GM18861 (cell line): ENCODE measurements around the gene CCDC57.
"Not testable (repeated sequence)": the region's sequence is repeated elsewhere in the genome, so short reads cannot be mapped to it uniquely, and the experiment has no call there.

Experiments
- ATAC-seq: cut with Tn5 transposase; IDR thresholded peaks from one replicate; pipeline ENCODE4 v1.9.1; 2021; ENCODE audit not compliant: unreplicated experiment

CCDC57 gene

GRCh38 chr17:82225368-82226029 is 12.9 kb upstream of the CCDC57 start:
- ATAC-seq = no peak

DNA sequence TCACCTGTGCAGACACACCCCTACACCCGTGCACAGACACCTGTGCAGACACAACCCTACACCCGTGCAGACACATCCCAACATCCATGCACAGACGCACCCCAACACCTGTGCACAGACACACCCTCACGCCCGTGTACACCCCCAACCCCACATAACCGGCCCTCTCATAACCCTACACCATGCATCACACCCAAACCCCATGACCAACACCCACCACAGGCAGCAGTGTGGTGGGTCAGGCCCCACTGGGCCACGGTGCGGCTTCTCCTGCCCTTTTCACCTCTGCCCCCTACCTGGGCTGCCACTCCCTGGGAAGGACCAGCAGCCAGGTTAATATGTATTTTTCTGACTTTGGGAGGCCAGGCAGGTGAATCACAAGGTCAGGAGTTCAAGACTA is 12.0 kb upstream of the CCDC57 start:
- no peak for ATAC-seq

DNA sequence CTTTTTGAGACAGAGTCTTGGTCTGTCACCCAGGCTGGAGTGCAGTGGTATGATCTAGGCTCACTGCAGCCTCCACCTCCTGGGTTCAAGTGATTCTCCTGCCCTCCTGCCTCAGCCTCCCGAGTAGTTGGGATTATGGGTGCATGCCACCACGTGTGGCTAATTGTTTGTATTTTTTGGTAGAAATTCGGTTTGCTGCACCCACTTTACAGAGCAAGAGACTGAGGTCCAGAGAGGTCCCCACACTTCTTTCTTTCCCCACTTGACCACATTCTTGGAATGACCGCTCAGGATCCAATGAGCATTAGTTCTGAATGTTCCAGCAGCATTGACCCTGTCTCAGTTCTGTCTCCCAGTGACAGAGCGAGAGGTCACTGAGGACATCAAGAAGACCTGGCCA is 10.9 kb upstream of the CCDC57 start:
- no peak for ATAC-seq

GRCh38 chr17:82222816-82223215 is 10.2 kb upstream of the CCDC57 start:
- ATAC-seq = no peak

DNA sequence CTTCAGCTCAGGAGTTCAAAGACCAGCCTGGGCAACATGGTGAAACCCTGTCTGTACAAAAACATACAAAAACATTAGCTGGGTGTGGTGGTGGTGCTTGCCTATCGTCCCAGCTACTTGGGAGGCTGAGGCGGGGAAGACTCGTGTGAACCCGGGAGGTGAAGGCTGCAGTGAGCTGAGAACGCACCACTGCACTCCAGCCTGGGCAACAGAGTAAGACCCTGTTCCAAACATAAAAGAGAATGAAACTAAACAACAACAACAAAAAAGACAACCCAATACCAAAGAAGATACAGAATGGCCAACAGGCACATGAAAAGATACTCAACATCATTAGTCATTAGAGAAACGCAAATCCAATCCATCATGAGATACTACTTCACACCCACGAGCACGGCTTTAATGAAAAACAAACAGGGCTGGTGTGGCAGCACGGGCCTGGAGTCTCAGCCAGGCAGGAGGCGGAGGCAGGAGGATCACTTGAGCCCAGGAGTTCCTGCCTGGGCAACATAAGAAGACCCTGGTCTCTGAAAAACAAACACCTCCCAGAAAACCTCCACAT is 8.8 kb upstream of the CCDC57 start:
- no peak for ATAC-seq

- ATAC-seq = no peak
Observed at GRCh38 chr17:82219753-82220709, 7.4 kb upstream of the CCDC57 start.

GRCh38 chr17:82219083-82219482 is 6.4 kb upstream of the CCDC57 start:
- no peak for ATAC-seq

- no peak for ATAC-seq
Observed at GRCh38 chr17:82218349-82219075, 5.9 kb upstream of the CCDC57 start.

- ATAC-seq = no peak
Observed at GRCh38 chr17:82217530-82218204, 5.0 kb upstream of the CCDC57 start.

- no peak for ATAC-seq
Observed at GRCh38 chr17:82217120-82217529, 4.5 kb upstream of the CCDC57 start.

GRCh38 chr17:82216301-82217119 is 3.9 kb upstream of the CCDC57 start:
- ATAC-seq = peak; percentile 33

GRCh38 chr17:82215972-82216300 is 3.3 kb upstream of the CCDC57 start:
- no peak for ATAC-seq

- no peak for ATAC-seq
Observed at GRCh38 chr17:82215095-82215971, 2.7 kb upstream of the CCDC57 start.

GRCh38 chr17:82214012-82214628 is 1.5 kb upstream of the CCDC57 start:
- ATAC-seq = no peak

- no peak for ATAC-seq
Observed at GRCh38 chr17:82213251-82214011, 789 bp upstream of the CCDC57 start.

DNA sequence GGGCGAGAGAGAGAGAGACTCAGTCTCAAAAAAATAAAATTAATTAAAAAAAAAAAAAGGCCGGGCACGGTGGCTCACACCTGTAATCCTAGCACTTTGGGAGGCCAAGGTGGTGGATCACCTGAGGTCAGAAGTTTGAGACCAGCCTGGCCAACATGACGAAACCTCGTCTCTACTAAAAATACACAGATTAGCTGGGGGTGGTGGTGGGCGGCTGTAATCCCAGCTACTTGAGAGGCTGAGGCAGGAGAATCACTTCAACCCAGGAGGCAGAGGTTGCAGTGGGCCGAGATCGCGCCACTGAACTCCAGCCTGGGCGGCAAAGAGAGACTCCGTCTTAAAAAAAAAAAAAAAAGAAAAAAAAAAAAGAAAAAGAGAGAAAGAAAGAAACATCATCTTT is 2.0 kb downstream of the CCDC57 start:
- ATAC-seq = not testable (repeated sequence)

DNA sequence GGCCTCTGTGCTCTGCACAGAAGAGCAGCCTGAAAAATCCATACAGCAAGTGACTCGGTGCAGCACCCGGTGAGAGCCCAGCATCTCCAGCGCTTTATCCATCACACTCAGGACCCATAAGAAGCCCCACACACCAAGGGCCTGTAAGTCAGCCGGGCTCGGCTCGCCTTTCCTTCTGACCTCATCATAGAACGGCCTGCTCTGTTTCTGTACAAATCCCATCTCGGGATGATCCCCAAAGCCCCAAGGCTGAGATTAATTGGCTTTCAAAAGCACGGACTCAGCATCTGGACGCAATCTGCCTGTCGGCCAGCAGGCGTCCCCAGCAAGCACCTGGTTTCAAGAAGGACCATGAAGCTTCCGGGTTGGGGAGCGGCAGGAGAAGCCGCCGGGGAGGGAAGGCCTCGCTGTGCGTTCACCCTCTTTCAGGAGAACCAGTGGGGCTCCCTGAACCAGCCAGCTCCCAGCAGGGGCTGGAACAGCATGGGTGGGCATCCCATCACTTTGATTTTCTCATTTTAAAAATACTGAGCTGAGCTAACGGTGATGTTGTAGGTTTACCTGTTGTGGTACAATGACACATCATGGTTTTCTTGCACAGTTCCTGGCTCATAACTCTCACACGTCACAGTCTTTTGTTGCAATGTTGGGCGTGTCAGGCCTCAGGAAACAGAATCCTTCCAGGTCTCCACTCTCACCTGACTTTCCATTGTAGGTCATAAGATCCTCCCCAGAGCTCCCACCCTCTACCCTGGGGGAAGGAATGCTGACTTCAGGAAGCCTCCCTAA is 6.7 kb downstream of the CCDC57 start:
- no peak for ATAC-seq
